Fibroblast of skin of scalp (primary cell): ENCODE results near the gene MAEA.
A peak's percentile ranks its signal among the peaks of the same experiment; 100 is the strongest.

ENCODE experiments used
- DNase-seq: peaks from one replicate; pipeline ENCODE4 v3.0.0-alpha.2; 2013

Gene MAEA

GRCh38 chr4:1300466-1301455 is 11.1 kb downstream of the MAEA start:
- DNase-seq: peak; percentile 14

GRCh38 chr4:1302159-1302558 is 12.5 kb downstream of the MAEA start:
- DNase-seq: no peak

GRCh38 chr4:1305261-1305711 is 15.6 kb downstream of the MAEA start:
- no peak for DNase-seq

- no peak for DNase-seq
Observed at GRCh38 chr4:1305781-1306455, 16.2 kb downstream of the MAEA start.

- DNase-seq: no peak
Observed at GRCh38 chr4:1307951-1308735, 18.5 kb downstream of the MAEA start.

- DNase-seq: peak; percentile 92
Observed at GRCh38 chr4:1309261-1310010, 19.7 kb downstream of the MAEA start.

- no peak for DNase-seq
Observed at GRCh38 chr4:1310031-1310795, 20.5 kb downstream of the MAEA start.

- no peak for DNase-seq
Observed at GRCh38 chr4:1310796-1311631, 21.3 kb downstream of the MAEA start.

GRCh38 chr4:1312821-1313640 is 23.3 kb downstream of the MAEA start:
- no peak for DNase-seq

- DNase-seq: no peak
Observed at GRCh38 chr4:1315306-1315705, 25.6 kb downstream of the MAEA start.

GRCh38 chr4:1315836-1316536 is 26.3 kb downstream of the MAEA start:
- no peak for DNase-seq

- DNase-seq: no peak
Observed at GRCh38 chr4:1316537-1317168, 27.0 kb downstream of the MAEA start.

- DNase-seq: no peak
Observed at GRCh38 chr4:1317177-1318045, 27.7 kb downstream of the MAEA start.

- no peak for DNase-seq
Observed at GRCh38 chr4:1318046-1318375, 28.3 kb downstream of the MAEA start.

GRCh38 chr4:1318488-1319213 is 29.0 kb downstream of the MAEA start:
- no peak for DNase-seq

- no peak for DNase-seq
Observed at GRCh38 chr4:1321486-1321885, 31.8 kb downstream of the MAEA start.
